GM19463 (cell line): ENCODE measurements around the gene TFPI2.

Experiments
- ATAC-seq: cut with Tn5 transposase; IDR thresholded peaks from one replicate; pipeline ENCODE4 v1.9.1; 2021; ENCODE audit warnings: mild to moderate bottlenecking, moderate library complexity; ENCODE audit not compliant: unreplicated experiment

Gene TFPI2

DNA sequence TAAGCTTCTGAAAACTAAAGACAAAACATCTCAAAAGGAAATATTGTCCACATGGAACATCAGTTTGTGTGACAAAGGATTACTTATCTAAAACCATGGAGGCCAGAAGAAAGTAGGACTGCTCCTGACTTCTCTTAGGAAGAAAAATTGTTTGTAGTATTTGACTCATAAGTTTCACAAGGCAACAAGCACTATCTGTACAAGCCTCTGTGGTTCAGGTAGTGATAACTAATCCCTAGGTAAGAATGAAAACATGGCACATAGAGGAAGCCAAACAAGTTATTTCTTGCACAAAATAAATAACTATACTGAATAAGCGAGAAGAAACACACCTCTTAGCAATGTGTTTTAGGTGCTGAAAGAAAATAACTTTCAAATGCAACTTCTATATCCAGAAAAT lies 30.3 kb downstream of the TFPI2 start:
- ATAC-seq = no peak

DNA sequence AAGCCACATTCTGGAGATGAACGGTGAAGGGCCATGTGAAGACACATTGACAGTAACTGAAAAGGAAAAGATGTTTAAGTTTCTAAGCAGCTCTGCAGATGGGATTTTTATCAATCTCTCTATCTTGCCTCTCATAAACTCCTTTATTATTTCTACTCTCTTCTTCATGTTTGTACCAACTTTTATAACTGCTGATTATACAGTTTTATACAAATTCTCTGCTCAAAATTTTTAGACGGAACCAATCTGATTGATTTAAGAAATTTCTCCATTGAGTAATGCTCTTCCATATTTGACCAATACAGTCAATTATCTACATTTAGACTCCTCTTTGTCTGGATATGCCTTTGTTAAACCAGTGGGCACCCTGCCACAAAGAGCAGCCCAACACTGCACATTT lies 31.7 kb downstream of the TFPI2 start:
- no peak for ATAC-seq

DNA sequence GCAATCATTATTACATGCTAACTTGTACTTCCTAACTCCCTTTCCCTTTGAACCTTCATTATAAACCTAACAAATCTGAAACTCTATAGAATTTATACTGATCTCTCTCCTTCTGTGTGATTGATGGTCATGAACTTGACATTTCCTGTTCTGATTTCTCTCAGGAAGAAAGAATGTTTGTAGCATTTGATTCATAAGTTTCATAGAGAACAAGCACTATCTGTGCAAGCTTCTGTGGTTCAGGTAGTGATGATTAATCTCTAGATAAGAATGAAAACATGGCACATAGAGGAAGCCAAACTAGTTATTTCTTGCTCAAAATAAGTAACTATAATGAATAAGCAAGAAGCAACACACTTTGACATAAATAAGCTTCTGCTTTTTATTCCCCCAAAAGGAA lies 34.2 kb downstream of the TFPI2 start:
- no peak for ATAC-seq

DNA sequence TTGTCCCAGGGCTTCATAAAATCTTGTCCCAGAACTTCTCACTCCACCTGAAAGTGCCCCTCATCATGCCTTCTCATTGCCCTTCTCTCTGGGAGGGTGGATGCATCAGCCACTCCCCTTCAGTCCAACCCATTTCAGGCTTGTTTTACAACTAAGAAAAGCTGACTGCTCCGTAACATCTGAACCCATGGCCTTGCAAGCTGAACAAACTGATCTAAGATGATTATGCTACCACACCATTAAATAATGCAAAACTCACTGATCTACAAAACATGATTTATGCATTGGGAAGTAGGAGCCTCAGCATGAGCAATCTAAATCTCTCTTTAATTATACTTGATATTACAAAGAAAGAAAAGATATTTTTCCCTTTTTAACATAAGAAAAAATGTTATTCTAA lies 34.8 kb downstream of the TFPI2 start:
- ATAC-seq = no peak

DNA sequence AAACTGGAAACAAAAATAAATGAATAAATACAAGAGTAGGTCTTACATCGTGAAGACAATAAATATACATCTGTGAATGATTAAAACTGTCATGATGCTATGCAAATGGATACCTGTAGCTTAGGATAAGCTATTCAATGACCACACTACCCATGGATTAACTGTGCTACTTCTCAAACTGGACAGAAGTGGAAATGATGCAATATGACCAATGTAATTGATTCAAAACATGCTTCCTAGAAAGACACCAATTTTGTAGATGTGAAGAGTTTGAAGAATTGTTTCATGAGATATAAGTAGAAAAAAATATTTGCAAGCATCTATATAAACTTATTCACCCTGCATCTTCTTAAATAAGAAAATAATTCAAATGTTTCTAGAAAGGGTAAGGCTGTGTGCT lies 36.1 kb downstream of the TFPI2 start:
- no peak for ATAC-seq

DNA sequence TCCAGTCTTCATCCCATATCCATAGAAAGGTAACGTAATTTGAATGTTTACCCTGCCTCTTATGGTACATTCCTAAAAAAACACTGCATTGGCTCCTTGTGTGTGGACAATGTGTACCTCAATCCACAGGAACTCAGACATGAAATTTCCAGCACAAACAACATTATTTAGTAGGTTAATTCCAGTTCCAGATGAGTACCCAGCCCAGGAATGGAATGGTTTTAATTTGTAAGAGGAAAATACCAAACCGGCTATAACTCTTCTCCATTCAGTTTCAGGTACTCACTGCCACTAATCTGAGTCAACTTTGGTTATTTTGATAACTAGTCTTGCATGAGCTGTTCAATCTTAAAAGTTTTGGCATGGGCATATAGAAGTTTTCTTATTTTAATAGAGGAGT lies 39.0 kb downstream of the TFPI2 start:
- no peak for ATAC-seq

DNA sequence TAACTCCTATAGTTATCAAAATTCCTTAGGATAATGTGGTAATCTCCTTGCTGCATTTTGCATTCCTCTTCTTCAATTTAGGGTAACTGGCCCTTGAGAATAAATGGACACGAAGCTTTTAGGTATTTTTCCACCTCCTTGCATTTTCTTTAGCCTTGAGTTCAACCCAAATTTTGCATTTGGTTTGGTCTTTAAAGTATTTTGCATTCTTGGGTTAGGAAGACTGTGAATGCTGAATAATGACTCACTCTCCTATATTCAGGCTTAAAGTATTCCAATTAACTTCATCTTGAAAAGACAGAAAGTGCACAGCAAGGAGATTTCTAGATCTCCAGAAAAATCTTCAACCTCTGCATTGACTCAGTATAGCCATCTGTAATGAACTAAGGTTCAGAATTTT lies 47.3 kb downstream of the TFPI2 start:
- ATAC-seq = no peak

DNA sequence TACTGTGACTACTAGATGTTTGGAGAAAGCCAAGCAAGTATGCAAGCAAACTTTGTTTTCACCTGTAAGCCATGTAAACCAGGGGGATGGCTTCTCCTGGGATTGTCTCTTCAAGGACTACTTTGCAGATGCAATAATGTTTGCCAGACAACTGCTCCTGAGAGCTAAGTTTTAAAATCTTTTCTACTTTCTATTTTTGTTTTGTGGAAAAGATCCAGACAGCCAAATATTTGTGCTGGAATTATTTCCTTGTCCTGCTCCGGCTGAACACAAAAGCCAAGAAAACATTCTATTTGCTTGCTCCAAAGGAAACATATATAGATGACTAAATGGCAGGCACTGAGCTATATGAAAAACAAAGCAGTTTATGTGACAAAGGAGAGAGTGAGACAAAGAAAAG lies 51.6 kb downstream of the TFPI2 start:
- ATAC-seq = no peak

DNA sequence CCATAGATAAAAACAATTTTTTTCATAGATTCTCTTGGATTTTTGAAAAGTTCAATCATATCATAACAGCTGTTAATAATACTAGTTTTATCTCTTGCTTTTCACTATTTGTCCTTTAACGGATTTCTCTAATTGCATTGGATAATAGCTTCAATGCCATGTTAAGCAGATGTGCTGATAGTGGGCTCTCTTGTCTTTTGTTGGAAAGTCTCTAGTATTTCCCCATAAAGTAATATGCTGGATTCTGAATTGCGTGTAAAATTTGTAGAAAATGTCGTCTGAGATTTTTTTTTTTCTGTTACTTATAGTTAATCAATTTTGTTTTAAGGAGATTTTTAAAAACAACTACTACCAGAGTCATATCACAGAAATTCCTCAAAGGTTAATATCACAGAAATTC lies 53.3 kb downstream of the TFPI2 start:
- ATAC-seq = no peak

DNA sequence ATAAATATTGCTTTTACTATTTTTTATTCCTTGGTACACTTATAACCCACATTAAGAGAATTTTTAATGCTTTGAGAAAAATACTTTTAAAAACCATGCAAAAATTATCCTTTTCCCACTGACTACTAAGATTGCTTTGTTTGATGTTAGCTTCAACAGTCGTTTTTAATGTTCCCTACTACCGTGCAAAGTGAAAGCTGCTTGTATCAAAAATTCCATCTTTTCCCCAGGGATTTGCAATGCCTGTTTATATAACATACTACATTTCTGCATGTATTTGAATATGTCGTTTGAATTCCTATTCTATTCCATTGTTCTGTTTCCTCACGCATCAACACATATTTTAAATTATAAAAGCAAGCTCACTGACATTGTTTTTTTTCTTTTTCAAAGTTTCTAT lies 54.4 kb downstream of the TFPI2 start:
- no peak for ATAC-seq

DNA sequence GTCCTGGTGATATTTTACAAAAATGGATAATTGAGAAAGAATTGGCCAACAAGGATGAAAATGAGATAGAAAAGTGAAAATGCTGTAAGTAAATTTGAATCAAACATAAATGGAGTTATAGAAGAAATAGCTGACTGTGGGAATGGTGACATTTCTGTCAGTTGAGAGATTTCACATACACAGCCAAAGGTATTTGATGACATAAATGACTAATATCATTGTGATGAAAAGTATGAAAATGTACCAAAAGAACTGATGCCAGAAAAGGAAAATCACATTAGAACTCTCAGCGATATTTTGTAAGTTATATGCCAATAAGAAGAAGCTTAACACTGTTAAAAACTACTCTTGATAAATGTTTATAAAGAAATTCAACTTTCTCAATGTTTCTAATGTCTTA lies 54.9 kb downstream of the TFPI2 start:
- ATAC-seq = no peak
